ENCODE measurements around the gene DNAJB7.

GRCh38 chr22:40875111-40875510 lies 13.2 kb upstream of the DNAJB7 start:
- TF ChIP-seq, protein P1, sequence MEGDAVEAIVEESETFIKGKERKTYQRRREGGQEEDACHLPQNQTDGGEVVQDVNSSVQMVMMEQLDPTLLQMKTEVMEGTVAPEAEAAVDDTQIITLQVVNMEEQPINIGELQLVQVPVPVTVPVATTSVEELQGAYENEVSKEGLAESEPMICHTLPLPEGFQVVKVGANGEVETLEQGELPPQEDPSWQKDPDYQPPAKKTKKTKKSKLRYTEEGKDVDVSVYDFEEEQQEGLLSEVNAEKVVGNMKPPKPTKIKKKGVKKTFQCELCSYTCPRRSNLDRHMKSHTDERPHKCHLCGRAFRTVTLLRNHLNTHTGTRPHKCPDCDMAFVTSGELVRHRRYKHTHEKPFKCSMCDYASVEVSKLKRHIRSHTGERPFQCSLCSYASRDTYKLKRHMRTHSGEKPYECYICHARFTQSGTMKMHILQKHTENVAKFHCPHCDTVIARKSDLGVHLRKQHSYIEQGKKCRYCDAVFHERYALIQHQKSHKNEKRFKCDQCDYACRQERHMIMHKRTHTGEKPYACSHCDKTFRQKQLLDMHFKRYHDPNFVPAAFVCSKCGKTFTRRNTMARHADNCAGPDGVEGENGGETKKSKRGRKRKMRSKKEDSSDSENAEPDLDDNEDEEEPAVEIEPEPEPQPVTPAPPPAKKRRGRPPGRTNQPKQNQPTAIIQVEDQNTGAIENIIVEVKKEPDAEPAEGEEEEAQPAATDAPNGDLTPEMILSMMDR (IDR thresholded peaks at IDR 0.05), result no peak
- TF ChIP-seq POLR2A (IDR thresholded peaks at IDR 0.05), result no peak
